ENCODE data around the gene NTRK2.

Gene NTRK2

GRCh38 chr9:84955971-84956370 is 286.4 kb downstream of the NTRK2 start:
- Histone ChIP-seq H3K4me3 (ENCODE audit: low read length, poor library complexity, severe bottlenecking) (no peak overlapping the region), H3K4me1 (ENCODE audit: insufficient read depth, low read length, poor library complexity, severe bottlenecking) (no peaks in the 10 kb centered on the region), H3K9ac (ENCODE audit: low read depth, low read length, poor library complexity, severe bottlenecking) (no peak overlapping the region), H3F3A (ENCODE audit: low read depth) (no peaks in the 10 kb centered on the region), H3K27me3 (ENCODE audit: insufficient read depth, low read length, poor library complexity, severe bottlenecking) (no peaks in the 10 kb centered on the region), H3K9me2 (replicated peaks; ENCODE audit: low read depth, low read length) (no peaks in the 10 kb centered on the region), H2AFZ (ENCODE audit: low read length) (no peak overlapping the region), H3K79me2 (ENCODE audit: insufficient read depth, low read length) (no peaks in the 10 kb centered on the region), H3K4me2 (ENCODE audit: low read depth, low read length, poor library complexity, severe bottlenecking) (no peak overlapping the region), H4K20me1 (ENCODE audit: insufficient read depth, low read length, poor library complexity, severe bottlenecking) (no peaks in the 10 kb centered on the region), H3K36me3 (ENCODE audit: insufficient read depth, low read length) (no peaks in the 10 kb centered on the region), H3K9me3 (ENCODE audit: insufficient read depth, low read depth, low read length) (no peaks in the 10 kb centered on the region)
- TF ChIP-seq CTCF (conservative IDR thresholded peaks at IDR 0.05; ENCODE audit: low read length) (no peak), EZH2phosphoT487 (IDR thresholded peaks at IDR 0.05; ENCODE audit: borderline replicate concordance) (no peak)

GRCh38 chr9:84959339-84959738 is 289.8 kb downstream of the NTRK2 start:
- TF ChIP-seq CTCF (conservative IDR thresholded peaks at IDR 0.05; ENCODE audit: low read length) (no peak), EZH2phosphoT487 (IDR thresholded peaks at IDR 0.05; ENCODE audit: borderline replicate concordance) (no peak)
- Histone ChIP-seq H4K20me1 (ENCODE audit: insufficient read depth, low read length, poor library complexity, severe bottlenecking) (no peaks in the 10 kb centered on the region), H3K9me2 (replicated peaks; ENCODE audit: low read depth, low read length) (no peaks in the 10 kb centered on the region), H3K36me3 (ENCODE audit: insufficient read depth, low read length) (no peaks in the 10 kb centered on the region), H3K9me3 (ENCODE audit: insufficient read depth, low read depth, low read length) (no peaks in the 10 kb centered on the region), H3K9ac (ENCODE audit: low read depth, low read length, poor library complexity, severe bottlenecking) (no peak overlapping the region), H3K4me3 (ENCODE audit: low read length, poor library complexity, severe bottlenecking) (no peak overlapping the region), H2AFZ (ENCODE audit: low read length) (no peak overlapping the region), H3K4me2 (ENCODE audit: low read depth, low read length, poor library complexity, severe bottlenecking) (no peak overlapping the region), H3K27me3 (ENCODE audit: insufficient read depth, low read length, poor library complexity, severe bottlenecking) (no peaks in the 10 kb centered on the region), H3K4me1 (ENCODE audit: insufficient read depth, low read length, poor library complexity, severe bottlenecking) (no peaks in the 10 kb centered on the region), H3K79me2 (ENCODE audit: insufficient read depth, low read length) (no peaks in the 10 kb centered on the region), H3F3A (ENCODE audit: low read depth) (no peaks in the 10 kb centered on the region)

- H3K9ac ChIP-seq (ENCODE audit: low read depth, low read length, poor library complexity, severe bottlenecking): no peak overlapping the region
- H3K36me3 ChIP-seq (ENCODE audit: insufficient read depth, low read length): no peaks in the 10 kb centered on the region
- no peaks in the 10 kb centered on the region for H3F3A ChIP-seq (ENCODE audit: low read depth)
- no peaks in the 10 kb centered on the region for H3K27me3 ChIP-seq (ENCODE audit: insufficient read depth, low read length, poor library complexity, severe bottlenecking)
- H3K4me2 ChIP-seq (ENCODE audit: low read depth, low read length, poor library complexity, severe bottlenecking): no peak overlapping the region
- H3K79me2 ChIP-seq (ENCODE audit: insufficient read depth, low read length): no peaks in the 10 kb centered on the region
- H3K4me1 ChIP-seq (ENCODE audit: insufficient read depth, low read length, poor library complexity, severe bottlenecking): no peaks in the 10 kb centered on the region
- H2AFZ ChIP-seq (ENCODE audit: low read length): no peak overlapping the region
- no peak for TF ChIP-seq EZH2phosphoT487 (IDR thresholded peaks at IDR 0.05; ENCODE audit: borderline replicate concordance)
- no peak for TF ChIP-seq CTCF (conservative IDR thresholded peaks at IDR 0.05; ENCODE audit: low read length)
- peaks cover 6% of the 10 kb centered on the region; the same call in 1 of the 2 replicates for H3K9me3 ChIP-seq (ENCODE audit: insufficient read depth, low read depth, low read length)
- no peaks in the 10 kb centered on the region for H3K9me2 ChIP-seq (replicated peaks; ENCODE audit: low read depth, low read length)
- H3K4me3 ChIP-seq (ENCODE audit: low read length, poor library complexity, severe bottlenecking): no peak overlapping the region
- H4K20me1 ChIP-seq (ENCODE audit: insufficient read depth, low read length, poor library complexity, severe bottlenecking): no peaks in the 10 kb centered on the region
Observed at GRCh38 chr9:84966876-84967830, 297.6 kb downstream of the NTRK2 start.

All from Loucy (cell line).